Activated T-cell treated with anti-CD3 and anti-CD28 coated beads for 1 hour (primary cell): ENCODE measurements around the gene AMIGO2.
"Not testable (repeated sequence)": the region's sequence is repeated elsewhere in the genome, so short reads cannot be mapped to it uniquely, and the experiment has no call there.

Source experiments
- DNase-seq: peaks from one replicate; pipeline ENCODE4 v3.0.0-alpha.2; 2020; ENCODE audit warnings: low read depth

The AMIGO2 gene

GRCh38 chr12:47074757-47075156 lies 5.0 kb downstream of the AMIGO2 start:
- DNase-seq = no peak

- no peak for DNase-seq
These were observed 5.8 kb downstream of the AMIGO2 start for GRCh38 chr12:47073951-47074350.

- DNase-seq = no peak
These were observed 8.4 kb downstream of the AMIGO2 start for GRCh38 chr12:47071241-47071852.

- no peak for DNase-seq
These were observed 9.4 kb downstream of the AMIGO2 start for GRCh38 chr12:47070310-47070709.

GRCh38 chr12:47068539-47068938 lies 11.2 kb downstream of the AMIGO2 start:
- DNase-seq = no peak

GRCh38 chr12:47067771-47068431 lies 11.9 kb downstream of the AMIGO2 start:
- no peak for DNase-seq

GRCh38 chr12:47067176-47067575 lies 12.6 kb downstream of the AMIGO2 start:
- DNase-seq = no peak

- no peak for DNase-seq
These were observed 13.3 kb downstream of the AMIGO2 start for GRCh38 chr12:47066278-47067025.

- DNase-seq = no peak
These were observed 14.2 kb downstream of the AMIGO2 start for GRCh38 chr12:47065546-47065945.

GRCh38 chr12:47058640-47059039 lies 21.1 kb downstream of the AMIGO2 start:
- not testable (repeated sequence) for DNase-seq

- DNase-seq = not testable (repeated sequence)
These were observed 22.8 kb downstream of the AMIGO2 start for GRCh38 chr12:47056944-47057343.

GRCh38 chr12:47055856-47056255 lies 23.9 kb downstream of the AMIGO2 start:
- not testable (repeated sequence) for DNase-seq

- no peak for DNase-seq
These were observed 25.1 kb downstream of the AMIGO2 start for GRCh38 chr12:47054659-47055058.

GRCh38 chr12:47053961-47054360 lies 25.8 kb downstream of the AMIGO2 start:
- no peak for DNase-seq

GRCh38 chr12:47052274-47052673 lies 27.5 kb downstream of the AMIGO2 start:
- DNase-seq = no peak

- not testable (repeated sequence) for DNase-seq
These were observed 28.5 kb downstream of the AMIGO2 start for GRCh38 chr12:47051291-47051690.

- no peak for DNase-seq
These were observed 31.2 kb downstream of the AMIGO2 start for GRCh38 chr12:47048541-47048940.

GRCh38 chr12:47041327-47041726 lies 38.4 kb downstream of the AMIGO2 start:
- DNase-seq = no peak

- no peak for DNase-seq
These were observed 40.0 kb downstream of the AMIGO2 start for GRCh38 chr12:47039756-47040155.

GRCh38 chr12:47039079-47039478 lies 40.7 kb downstream of the AMIGO2 start:
- no peak for DNase-seq

- DNase-seq = no peak
These were observed 41.5 kb downstream of the AMIGO2 start for GRCh38 chr12:47038270-47038748.

GRCh38 chr12:47035484-47035883 lies 44.3 kb downstream of the AMIGO2 start:
- no peak for DNase-seq

GRCh38 chr12:47034661-47035060 lies 45.1 kb downstream of the AMIGO2 start:
- DNase-seq = no peak
